HUES64 (cell line): ENCODE measurements around the gene PLEKHH1.
A peak's percentile ranks its signal among the peaks of the same experiment; 100 is the strongest.

Experiments
- H3K27ac ChIP-seq: 2 replicates; pipeline ENCODE4 v1.7.0; 2013; ENCODE audit warnings: low read depth, low read length, inconsistent platforms
- H3K27me3 ChIP-seq: 2 replicates; pipeline ENCODE4 v1.6.1; 2013; ENCODE audit warnings: mild to moderate bottlenecking, low read length; ENCODE audit not compliant: insufficient read depth
- H3K36me3 ChIP-seq: 2 replicates; pipeline ENCODE4 v1.6.1; 2013; ENCODE audit warnings: mild to moderate bottlenecking, low read length; ENCODE audit not compliant: insufficient read depth
- H3K4me1 ChIP-seq: 2 replicates; pipeline ENCODE4 v1.6.1; 2013; ENCODE audit warnings: mild to moderate bottlenecking, low read length, moderate library complexity; ENCODE audit not compliant: insufficient read depth
- H3K4me3 ChIP-seq: 2 replicates; pipeline ENCODE4 v1.5.1; 2013; ENCODE audit warnings: mild to moderate bottlenecking, low read length, moderate library complexity
- H3K9ac ChIP-seq: 2 replicates; pipeline ENCODE4 v1.6.1; 2013; ENCODE audit warnings: mild to moderate bottlenecking, low read depth, low read length
- H3K9me3 ChIP-seq: 2 replicates; pipeline ENCODE4 v1.6.1; 2013; ENCODE audit warnings: low read depth, low read length; ENCODE audit not compliant: insufficient read depth
- WGBS: fragments of 150-250, 120-280 bp; methylation state at CpG from one replicate; pipeline ENCODE4 v1.1.7; 2013; ENCODE audit warnings: missing lambda C conversion rate; 5-methylcytosine and 5-hydroxymethylcytosine counted together

PLEKHH1 gene

GRCh38 chr14:67553547-67553946, 20.5 kb downstream of the PLEKHH1 start:
- Histone ChIP-seq H3K4me1 (no peaks in the 10 kb centered on the region), H3K4me3 (no peak overlapping the region), H3K9me3 (no peaks in the 10 kb centered on the region), H3K27ac (no peak overlapping the region), H3K27me3 (no peaks in the 10 kb centered on the region), H3K36me3 (peaks cover 11% of the 10 kb centered on the region; the same call in 1 of the 2 replicates), H3K9ac (no peak overlapping the region)
- WGBS, result 97% methylated on average over 3 of the region's 3 CpGs

GRCh38 chr14:67554341-67554740, 21.3 kb downstream of the PLEKHH1 start:
- Histone ChIP-seq H3K4me3 (no peak overlapping the region), H3K9ac (no peak overlapping the region), H3K36me3 (peaks cover 17% of the 10 kb centered on the region; the same call in 1 of the 2 replicates), H3K4me1 (no peaks in the 10 kb centered on the region), H3K27ac (no peak overlapping the region), H3K27me3 (no peaks in the 10 kb centered on the region), H3K9me3 (no peaks in the 10 kb centered on the region)
- WGBS, result 94% methylated on average over 7 of the region's 7 CpGs

GRCh38 chr14:67555518-67556090, 22.5 kb downstream of the PLEKHH1 start:
- Histone ChIP-seq H3K4me1 (no peaks in the 10 kb centered on the region), H3K36me3 (peaks cover 25% of the 10 kb centered on the region; the same call in 1 of the 2 replicates), H3K9ac (no peak overlapping the region), H3K27ac (no peak overlapping the region), H3K9me3 (no peaks in the 10 kb centered on the region), H3K4me3 (no peak overlapping the region), H3K27me3 (no peaks in the 10 kb centered on the region)
- WGBS, result 84% methylated on average over 10 of the region's 11 CpGs

- H3K4me1 ChIP-seq, result no peaks in the 10 kb centered on the region
- 95% methylated on average over 2 of the region's 2 CpGs for WGBS
- H3K27ac ChIP-seq, result no peak overlapping the region
- H3K36me3 ChIP-seq, result peaks cover 28% of the 10 kb centered on the region; the same call in 1 of the 2 replicates
- H3K9ac ChIP-seq, result no peak overlapping the region
- H3K27me3 ChIP-seq, result no peaks in the 10 kb centered on the region
- H3K4me3 ChIP-seq, result no peak overlapping the region
- H3K9me3 ChIP-seq, result no peaks in the 10 kb centered on the region
Measured at GRCh38 chr14:67556671-67557070, 23.6 kb downstream of the PLEKHH1 start.

GRCh38 chr14:67557118-67557517, 24.0 kb downstream of the PLEKHH1 start:
- Histone ChIP-seq H3K9me3 (no peaks in the 10 kb centered on the region), H3K27ac (no peak overlapping the region), H3K4me3 (no peak overlapping the region), H3K36me3 (peaks cover 31% of the 10 kb centered on the region; the same call in 1 of the 2 replicates), H3K4me1 (no peaks in the 10 kb centered on the region), H3K27me3 (no peaks in the 10 kb centered on the region), H3K9ac (no peak overlapping the region)
- WGBS, result 89% methylated on average over 7 of the region's 7 CpGs

- 94% methylated on average over 3 of the region's 3 CpGs for WGBS
- Histone ChIP-seq H3K9me3 (no peaks in the 10 kb centered on the region), H3K27me3 (no peaks in the 10 kb centered on the region), H3K36me3 (peaks cover 37% of the 10 kb centered on the region; the same call in 1 of the 2 replicates), H3K4me3 (no peak overlapping the region), H3K27ac (no peak overlapping the region), H3K9ac (no peak overlapping the region), H3K4me1 (no peaks in the 10 kb centered on the region)
Measured at GRCh38 chr14:67557656-67558055, 24.6 kb downstream of the PLEKHH1 start.

- WGBS, result 66% methylated on average over 4 of the region's 4 CpGs
- Histone ChIP-seq H3K4me1 (no peaks in the 10 kb centered on the region), H3K27me3 (no peaks in the 10 kb centered on the region), H3K4me3 (no peak overlapping the region), H3K9ac (no peak overlapping the region; the same call in 1 of the 2 replicates), H3K36me3 (peaks cover 42% of the 10 kb centered on the region; the same call in 1 of the 2 replicates), H3K9me3 (no peaks in the 10 kb centered on the region), H3K27ac (no peak overlapping the region; the same call in 1 of the 2 replicates)
Measured at GRCh38 chr14:67559639-67560038, 26.5 kb downstream of the PLEKHH1 start.

- Histone ChIP-seq H3K27me3 (no peaks in the 10 kb centered on the region), H3K9ac (no peak overlapping the region), H3K27ac (no peak overlapping the region), H3K9me3 (no peaks in the 10 kb centered on the region), H3K4me3 (no peak overlapping the region), H3K36me3 (peaks cover 45% of the 10 kb centered on the region; the same call in 1 of the 2 replicates), H3K4me1 (no peaks in the 10 kb centered on the region; the same call in 1 of the 2 replicates)
- WGBS, result 93% methylated on average over 14 of the region's 14 CpGs
Measured at GRCh38 chr14:67562025-67562775, 29.1 kb downstream of the PLEKHH1 start.

GRCh38 chr14:67562776-67563150, 29.7 kb downstream of the PLEKHH1 start:
- Histone ChIP-seq H3K27me3 (no peaks in the 10 kb centered on the region), H3K9me3 (no peaks in the 10 kb centered on the region), H3K4me1 (no peaks in the 10 kb centered on the region; the same call in 1 of the 2 replicates), H3K27ac (no peak overlapping the region), H3K4me3 (no peak overlapping the region), H3K9ac (no peak overlapping the region), H3K36me3 (peaks cover 41% of the 10 kb centered on the region; the same call in 1 of the 2 replicates)
- WGBS, result 97% methylated on average over 5 of the region's 5 CpGs

GRCh38 chr14:67564236-67564635, 31.1 kb downstream of the PLEKHH1 start:
- Histone ChIP-seq H3K27me3 (no peaks in the 10 kb centered on the region), H3K9me3 (no peaks in the 10 kb centered on the region), H3K4me3 (no peak overlapping the region), H3K27ac (no peak overlapping the region), H3K9ac (no peak overlapping the region), H3K36me3 (peaks cover 29% of the 10 kb centered on the region; the same call in 1 of the 2 replicates), H3K4me1 (no peaks in the 10 kb centered on the region; the same call in 1 of the 2 replicates)
- 95% methylated on average over 5 of the region's 5 CpGs for WGBS

GRCh38 chr14:67566908-67567307, 33.8 kb downstream of the PLEKHH1 start:
- WGBS, result 76% methylated on average over 5 of the region's 6 CpGs
- Histone ChIP-seq H3K4me3 (no peak overlapping the region), H3K27ac (peak overlapping the region; percentile 14; the same call in 1 of the 2 replicates), H3K9ac (no peak overlapping the region), H3K27me3 (no peaks in the 10 kb centered on the region), H3K36me3 (peaks cover 16% of the 10 kb centered on the region; the same call in 1 of the 2 replicates), H3K4me1 (no peaks in the 10 kb centered on the region; the same call in 1 of the 2 replicates), H3K9me3 (no peaks in the 10 kb centered on the region)
